Measurements from ENCODE around the gene SSC5D. TPM values are rescaled to one million over a fixed set of nuclear protein-coding genes. Genes with fewer than 3 reads are reported as not detected.

Gene SSC5D
- total RNA-seq, 1 experiment from 2014 or later: 0.26 TPM

GRCh38 chr19:55451163-55451964 is 36.9 kb upstream of the SSC5D start:
- CTCF ChIA-PET: no interaction called here
- no TSS peak for BruUV-seq (replicated peaks)

GRCh38 chr19:55451965-55452748 is 36.1 kb upstream of the SSC5D start:
- no peak for TF ChIP-seq CTCF (IDR thresholded peaks at IDR 0.05; ENCODE audit: unreplicated experiment)
- CTCF ChIA-PET: no interaction called here
- Mint-ChIP-seq H3K9me3 (ENCODE audit: low read depth, unreplicated experiment) (no peaks in the 10 kb centered on the region), H3K27ac (ENCODE audit: unreplicated experiment) (no peak overlapping the region), H3K4me3 (ENCODE audit: low read depth, unreplicated experiment) (no peak overlapping the region), H3K36me3 (ENCODE audit: insufficient read depth, unreplicated experiment) (peaks cover 16% of the 10 kb centered on the region), H3K4me1 (ENCODE audit: low read depth, unreplicated experiment) (no peaks in the 10 kb centered on the region), H3K27me3 (ENCODE audit: unreplicated experiment) (peaks cover 17% of the 10 kb centered on the region)
- no peak for DNase-seq
- intact Hi-C loops (cut with micrococcal nuclease; ENCODE audit: unreplicated experiment): no loop called here
- BruUV-seq (replicated peaks): no TSS peak

More at GRCh38 chr19:55451163-55451964, 36.9 kb upstream of the SSC5D start:
- H3K4me3 Mint-ChIP-seq (ENCODE audit: low read depth, unreplicated experiment): no peak overlapping the region
- H3K36me3 Mint-ChIP-seq (ENCODE audit: insufficient read depth, unreplicated experiment): peaks cover 16% of the 10 kb centered on the region
- no peaks in the 10 kb centered on the region for H3K9me3 Mint-ChIP-seq (ENCODE audit: low read depth, unreplicated experiment)
- no peak for DNase-seq
- intact Hi-C loops (cut with micrococcal nuclease; ENCODE audit: unreplicated experiment): no loop called here
- H3K4me1 Mint-ChIP-seq (ENCODE audit: low read depth, unreplicated experiment): no peaks in the 10 kb centered on the region
- TF ChIP-seq CTCF (IDR thresholded peaks at IDR 0.05; ENCODE audit: unreplicated experiment): no peak
- H3K27me3 Mint-ChIP-seq (ENCODE audit: unreplicated experiment): peaks cover 17% of the 10 kb centered on the region
- no peak overlapping the region for H3K27ac Mint-ChIP-seq (ENCODE audit: unreplicated experiment)

DNA sequence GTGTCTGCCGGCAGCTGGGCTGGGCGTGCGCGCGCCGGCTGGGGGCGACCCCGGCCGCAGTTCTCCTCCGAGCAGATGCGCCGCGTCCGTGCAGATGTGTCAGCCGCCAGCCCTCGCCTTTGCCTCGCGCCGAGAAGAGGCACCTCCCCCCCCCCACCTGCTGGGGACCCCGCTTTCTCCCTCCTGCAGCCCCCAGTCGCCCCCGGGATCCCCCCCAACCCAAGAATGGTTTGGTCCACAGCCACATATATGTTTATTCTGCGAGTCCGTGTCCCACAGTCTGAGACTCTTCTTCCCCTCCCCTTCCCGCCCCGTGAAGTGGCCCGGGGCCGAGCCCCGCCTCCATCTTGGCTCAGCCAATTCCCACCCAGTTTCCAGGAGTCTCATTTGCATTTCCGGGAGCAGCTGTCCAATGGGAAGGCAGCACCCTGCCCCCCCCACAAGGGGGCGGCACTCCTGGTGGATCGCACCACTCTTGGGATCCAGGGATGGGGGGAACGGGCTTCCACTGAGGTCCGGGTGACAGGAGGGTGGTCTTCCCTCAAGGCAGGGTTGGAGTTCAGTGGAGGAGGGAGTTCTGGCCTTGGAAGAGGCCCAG is 35.4 kb upstream of the SSC5D start:
- CTCF ChIA-PET: interaction anchor here (0.6 kb wide), 1 partner anchor 252 kb away, joined by 3 read pairs; no protein-coding TSS in a partner anchor
- intact Hi-C loops (cut with micrococcal nuclease; ENCODE audit: unreplicated experiment): no loop called here
- no peaks in the 10 kb centered on the region for H3K4me1 Mint-ChIP-seq (ENCODE audit: low read depth, unreplicated experiment)
- H3K9me3 Mint-ChIP-seq (ENCODE audit: low read depth, unreplicated experiment): no peaks in the 10 kb centered on the region
- H3K36me3 Mint-ChIP-seq (ENCODE audit: insufficient read depth, unreplicated experiment): peaks cover 16% of the 10 kb centered on the region
- peak overlapping the region; percentile 30 for H3K27ac Mint-ChIP-seq (ENCODE audit: unreplicated experiment)
- peaks cover 17% of the 10 kb centered on the region for H3K27me3 Mint-ChIP-seq (ENCODE audit: unreplicated experiment)
- DNase-seq: no peak
- peak; percentile 44 for TF ChIP-seq CTCF (IDR thresholded peaks at IDR 0.05; ENCODE audit: unreplicated experiment)
- BruUV-seq (replicated peaks): no TSS peak
- no peak overlapping the region for H3K4me3 Mint-ChIP-seq (ENCODE audit: low read depth, unreplicated experiment)

GRCh38 chr19:55453511-55454260 is 34.5 kb upstream of the SSC5D start:
- CTCF ChIA-PET: interaction anchor here (0.6 to 1.1 kb wide), 2 partner anchors 14 to 253 kb away, joined by 3 read pairs; no protein-coding TSS in a partner anchor
- TF ChIP-seq CTCF (IDR thresholded peaks at IDR 0.05; ENCODE audit: unreplicated experiment): no peak
- peaks cover 16% of the 10 kb centered on the region for H3K36me3 Mint-ChIP-seq (ENCODE audit: insufficient read depth, unreplicated experiment)
- peak overlapping the region; percentile 30 for H3K27ac Mint-ChIP-seq (ENCODE audit: unreplicated experiment)
- H3K9me3 Mint-ChIP-seq (ENCODE audit: low read depth, unreplicated experiment): no peaks in the 10 kb centered on the region
- intact Hi-C loops (cut with micrococcal nuclease; ENCODE audit: unreplicated experiment): no loop called here
- H3K4me3 Mint-ChIP-seq (ENCODE audit: low read depth, unreplicated experiment): no peak overlapping the region
- no TSS peak for BruUV-seq (replicated peaks)
- no peak for DNase-seq
- H3K27me3 Mint-ChIP-seq (ENCODE audit: unreplicated experiment): peaks cover 17% of the 10 kb centered on the region
- no peaks in the 10 kb centered on the region for H3K4me1 Mint-ChIP-seq (ENCODE audit: low read depth, unreplicated experiment)

Data from Calu3 (cell line).